Uterus (tissue), 2 donors: ENCODE data around the gene ELANE.
"Not testable (repeated sequence)": the region's sequence is repeated elsewhere in the genome, so short reads cannot be mapped to it uniquely, and the experiment has no call there.

ENCODE experiments used
- POLR2A ChIP-seq, 2 donors: fragments of 450-650 bp; IDR thresholded peaks; one replicate each; pipeline ENCODE4 v1.6.1; 2016; ENCODE audit warnings: antibody characterized with exemption in 2 of 2, mild to moderate bottlenecking in 1 of 2, moderate library complexity in 1 of 2
- TF ChIP-seq, protein P1 (sequence below), 4 experiments: fragments of 200-600 bp in 2 of 4; fragments of 450-650 bp in 2 of 4; sonication (generic) in 2 of 4; IDR thresholded peaks; one replicate each; pipeline ENCODE4 v1.5.1; 2016 to 2019; ENCODE audit warnings: antibody characterized with exemption in 4 of 4, mild to moderate bottlenecking in 2 of 4, moderate library complexity in 1 of 4

- TF ChIP-seq, protein P1, sequence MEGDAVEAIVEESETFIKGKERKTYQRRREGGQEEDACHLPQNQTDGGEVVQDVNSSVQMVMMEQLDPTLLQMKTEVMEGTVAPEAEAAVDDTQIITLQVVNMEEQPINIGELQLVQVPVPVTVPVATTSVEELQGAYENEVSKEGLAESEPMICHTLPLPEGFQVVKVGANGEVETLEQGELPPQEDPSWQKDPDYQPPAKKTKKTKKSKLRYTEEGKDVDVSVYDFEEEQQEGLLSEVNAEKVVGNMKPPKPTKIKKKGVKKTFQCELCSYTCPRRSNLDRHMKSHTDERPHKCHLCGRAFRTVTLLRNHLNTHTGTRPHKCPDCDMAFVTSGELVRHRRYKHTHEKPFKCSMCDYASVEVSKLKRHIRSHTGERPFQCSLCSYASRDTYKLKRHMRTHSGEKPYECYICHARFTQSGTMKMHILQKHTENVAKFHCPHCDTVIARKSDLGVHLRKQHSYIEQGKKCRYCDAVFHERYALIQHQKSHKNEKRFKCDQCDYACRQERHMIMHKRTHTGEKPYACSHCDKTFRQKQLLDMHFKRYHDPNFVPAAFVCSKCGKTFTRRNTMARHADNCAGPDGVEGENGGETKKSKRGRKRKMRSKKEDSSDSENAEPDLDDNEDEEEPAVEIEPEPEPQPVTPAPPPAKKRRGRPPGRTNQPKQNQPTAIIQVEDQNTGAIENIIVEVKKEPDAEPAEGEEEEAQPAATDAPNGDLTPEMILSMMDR (IDR thresholded peaks at IDR 0.05) = not testable (repeated sequence)
- TF ChIP-seq POLR2A (IDR thresholded peaks at IDR 0.05) = not testable (repeated sequence)
Observed at GRCh38 chr19:891421-892200, 39.5 kb downstream of the ELANE start.
